HepG2 (cell line): ENCODE measurements around the gene ZNF385B. TPM values are rescaled to one million over a fixed set of nuclear protein-coding genes. Genes with fewer than 3 reads are reported as not detected.
A peak's percentile ranks its signal among the peaks of the same experiment; 100 is the strongest.

ENCODE experiments used
- ARID2 ChIP-seq: sonication (generic); formaldehyde crosslinking; IDR thresholded peaks from 2 replicates; pipeline ENCODE4 v1.8.1; 2022; ENCODE audit warnings: mild to moderate bottlenecking, missing genetic modification reagents, borderline replicate concordance
- EZH2 ChIP-seq: conservative IDR thresholded peaks from 2 replicates; pipeline ENCODE4 v1.6.1; 2012; ENCODE audit warnings: mild to moderate bottlenecking, low read depth, low read length, moderate library complexity
- IKZF1 ChIP-seq: fragments of 450-650 bp; IDR thresholded peaks from 2 replicates; pipeline ENCODE4 v1.7.1; 2016
- IRF2 ChIP-seq: IDR thresholded peaks from 2 replicates; pipeline ENCODE4 v1.6.1; 2018; ENCODE audit warnings: missing genetic modification reagents, missing compliant biosample characterization
- KDM1A ChIP-seq: IDR thresholded peaks from 2 replicates; pipeline ENCODE4 v1.6.1; 2016; ENCODE audit warnings: missing compliant biosample characterization
- KLF11 ChIP-seq: IDR thresholded peaks from 2 replicates; pipeline ENCODE4 v1.6.1; 2016; ENCODE audit warnings: missing compliant biosample characterization
- MTF2 ChIP-seq: sonication (generic); formaldehyde crosslinking; IDR thresholded peaks from 2 replicates; pipeline ENCODE4 v1.5.0; 2020; ENCODE audit warnings: missing genetic modification reagents, borderline replicate concordance
- TCF12 ChIP-seq, 2 experiments: fragments of 450-650 bp in 1 of 2; sonication (generic) in 1 of 2; formaldehyde crosslinking in 1 of 2; IDR thresholded peaks; 2 replicates each; pipeline versions ENCODE4 v1.6.1 to v1.8.0; 2017 to 2022; ENCODE audit warnings: antibody characterized with exemption in 1 of 2, mild to moderate bottlenecking in 1 of 2, missing genetic modification reagents in 1 of 2, moderate library complexity in 1 of 2
- THAP11 ChIP-seq: IDR thresholded peaks from 2 replicates; pipeline ENCODE4 v1.6.1; 2016; ENCODE audit warnings: missing biosample characterization, missing genetic modification reagents
- U2AF1 ChIP-seq: fragments of 200-400 bp; formaldehyde crosslinking; optimal IDR thresholded peaks from 2 replicates; pipeline ENCODE3; 2017; ENCODE audit warnings: mild to moderate bottlenecking, low read depth, low read length
- ZNF572 ChIP-seq: sonication (generic); formaldehyde crosslinking; IDR thresholded peaks from 2 replicates; pipeline ENCODE4 v1.5.1; 2020; ENCODE audit warnings: mild to moderate bottlenecking, missing genetic modification reagents
- ZNF614 ChIP-seq: IDR thresholded peaks from 2 replicates; pipeline ENCODE4 v1.6.1; 2018; ENCODE audit warnings: missing biosample characterization, missing genetic modification reagents, inconsistent platforms, borderline replicate concordance
- ZNF839 ChIP-seq: sonication (generic); formaldehyde crosslinking; IDR thresholded peaks from 2 replicates; pipeline ENCODE4 v1.4.0; 2020; ENCODE audit warnings: missing genetic modification reagents, mild to moderate bottlenecking, borderline replicate concordance
- polyA plus RNA-seq, 8 experiments: library from polyadenylated mRNA; depleted of rRNA in 3 of 8; stranded (reverse) in 7 of 8; unstranded in 1 of 8; fragments of >200 nt; fragmentation: Illumina TruSeq in 4 of 8; extraction: Trizol in 4 of 8; gene quantifications; 2 replicates each; pipeline versions ENCODE4 v1.2.1 to v1.2.3, GENCODE V29; 2011 to 2016; ENCODE audit warnings: low read depth in 4 of 8, missing spikeins in 1 of 8, mixed read lengths in 1 of 8; ENCODE audit not compliant: insufficient read depth in 1 of 8
- total RNA-seq, 5 experiments: library from RNA; depleted of rRNA; stranded (reverse); fragments of >200 nt; fragmentation: Illumina TruSeq; extraction: Trizol; gene quantifications; 2 replicates each; pipeline ENCODE4 v1.2.3, GENCODE V29; 2016; ENCODE audit warnings: low read depth in 1 of 5
- TF ChIP-seq, protein P1 (sequence below): sonication (generic); formaldehyde crosslinking; IDR thresholded peaks from 2 replicates; pipeline ENCODE4 v1.5.1; 2020; ENCODE audit warnings: mild to moderate bottlenecking, missing genetic modification reagents, borderline replicate concordance
- TF ChIP-seq, protein P2 (sequence below): sonication (generic); formaldehyde crosslinking; IDR thresholded peaks from 2 replicates; pipeline ENCODE4 v1.8.1; 2023; ENCODE audit warnings: mild to moderate bottlenecking, inconsistent platforms, moderate library complexity, missing genetic modification reagents, borderline replicate concordance
- TF ChIP-seq, protein P3 (sequence below): sonication (generic); formaldehyde crosslinking; IDR thresholded peaks from 2 replicates; pipeline ENCODE4 v1.9.0; 2021; ENCODE audit warnings: missing genetic modification reagents, mild to moderate bottlenecking, borderline replicate concordance
- TF ChIP-seq, protein P4 (sequence below): sonication (generic); formaldehyde crosslinking; conservative IDR thresholded peaks from 2 replicates; pipeline ENCODE4 v1.4.0; 2020; ENCODE audit warnings: missing genetic modification reagents
- TF ChIP-seq, protein P5 (sequence below): sonication (generic); formaldehyde crosslinking; IDR thresholded peaks from 2 replicates; pipeline ENCODE4 v1.4.0; 2020; ENCODE audit warnings: mild to moderate bottlenecking, missing genetic modification reagents

ZNF385B gene
- total and polyA plus RNA-seq, 2 of the 13 experiments (the other 11 are each of a cell fraction or from before 2014, with no cell fraction given) = 3.3 to 6.7 TPM

DNA sequence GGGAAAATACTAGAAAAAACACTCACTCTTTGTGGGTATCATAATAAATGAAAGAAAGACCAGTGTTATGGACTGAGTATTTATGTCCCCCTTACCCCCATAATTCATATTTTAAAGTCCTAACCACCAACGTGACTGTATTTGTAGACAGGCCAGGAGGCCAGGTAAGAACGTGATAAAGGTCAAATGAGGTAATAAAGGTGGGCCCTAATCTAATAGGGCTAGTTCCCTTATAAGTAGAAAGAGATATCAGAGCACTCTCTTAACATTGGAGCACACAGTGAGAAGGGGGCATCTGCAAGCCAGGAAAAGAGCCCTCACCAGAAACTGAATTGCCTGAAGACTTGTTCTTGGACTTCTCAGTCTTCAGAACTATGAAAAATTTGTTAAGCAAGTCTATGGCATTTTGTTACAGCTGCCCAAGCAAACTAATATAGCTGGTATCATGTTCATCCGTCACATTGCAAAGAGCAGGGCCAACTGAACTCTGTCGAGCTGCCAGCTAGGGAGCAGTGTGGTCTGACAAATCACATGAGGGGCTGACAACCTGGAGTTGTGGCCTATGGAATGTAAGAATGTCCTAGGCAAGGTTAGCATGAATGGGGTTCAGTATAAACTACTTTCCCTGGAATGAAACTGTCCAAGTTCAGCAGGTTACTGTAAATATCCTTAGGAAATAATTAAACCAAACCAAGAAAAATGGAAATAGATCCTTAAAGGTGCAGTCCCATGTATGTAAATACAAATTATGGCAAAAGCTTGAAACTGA, 280.9 kb downstream of the ZNF385B start (continued):
- TF ChIP-seq, protein P1, sequence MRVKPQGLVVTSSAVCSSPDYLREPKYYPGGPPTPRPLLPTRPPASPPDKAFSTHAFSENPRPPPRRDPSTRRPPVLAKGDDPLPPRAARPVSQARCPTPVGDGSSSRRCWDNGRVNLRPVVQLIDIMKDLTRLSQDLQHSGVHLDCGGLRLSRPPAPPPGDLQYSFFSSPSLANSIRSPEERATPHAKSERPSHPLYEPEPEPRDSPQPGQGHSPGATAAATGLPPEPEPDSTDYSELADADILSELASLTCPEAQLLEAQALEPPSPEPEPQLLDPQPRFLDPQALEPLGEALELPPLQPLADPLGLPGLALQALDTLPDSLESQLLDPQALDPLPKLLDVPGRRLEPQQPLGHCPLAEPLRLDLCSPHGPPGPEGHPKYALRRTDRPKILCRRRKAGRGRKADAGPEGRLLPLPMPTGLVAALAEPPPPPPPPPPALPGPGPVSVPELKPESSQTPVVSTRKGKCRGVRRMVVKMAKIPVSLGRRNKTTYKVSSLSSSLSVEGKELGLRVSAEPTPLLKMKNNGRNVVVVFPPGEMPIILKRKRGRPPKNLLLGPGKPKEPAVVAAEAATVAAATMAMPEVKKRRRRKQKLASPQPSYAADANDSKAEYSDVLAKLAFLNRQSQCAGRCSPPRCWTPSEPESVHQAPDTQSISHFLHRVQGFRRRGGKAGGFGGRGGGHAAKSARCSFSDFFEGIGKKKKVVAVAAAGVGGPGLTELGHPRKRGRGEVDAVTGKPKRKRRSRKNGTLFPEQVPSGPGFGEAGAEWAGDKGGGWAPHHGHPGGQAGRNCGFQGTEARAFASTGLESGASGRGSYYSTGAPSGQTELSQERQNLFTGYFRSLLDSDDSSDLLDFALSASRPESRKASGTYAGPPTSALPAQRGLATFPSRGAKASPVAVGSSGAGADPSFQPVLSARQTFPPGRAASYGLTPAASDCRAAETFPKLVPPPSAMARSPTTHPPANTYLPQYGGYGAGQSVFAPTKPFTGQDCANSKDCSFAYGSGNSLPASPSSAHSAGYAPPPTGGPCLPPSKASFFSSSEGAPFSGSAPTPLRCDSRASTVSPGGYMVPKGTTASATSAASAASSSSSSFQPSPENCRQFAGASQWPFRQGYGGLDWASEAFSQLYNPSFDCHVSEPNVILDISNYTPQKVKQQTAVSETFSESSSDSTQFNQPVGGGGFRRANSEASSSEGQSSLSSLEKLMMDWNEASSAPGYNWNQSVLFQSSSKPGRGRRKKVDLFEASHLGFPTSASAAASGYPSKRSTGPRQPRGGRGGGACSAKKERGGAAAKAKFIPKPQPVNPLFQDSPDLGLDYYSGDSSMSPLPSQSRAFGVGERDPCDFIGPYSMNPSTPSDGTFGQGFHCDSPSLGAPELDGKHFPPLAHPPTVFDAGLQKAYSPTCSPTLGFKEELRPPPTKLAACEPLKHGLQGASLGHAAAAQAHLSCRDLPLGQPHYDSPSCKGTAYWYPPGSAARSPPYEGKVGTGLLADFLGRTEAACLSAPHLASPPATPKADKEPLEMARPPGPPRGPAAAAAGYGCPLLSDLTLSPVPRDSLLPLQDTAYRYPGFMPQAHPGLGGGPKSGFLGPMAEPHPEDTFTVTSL (CRISPR knock-in tag) = peak; percentile 52; the same call in 1 of the 2 replicates
- TF ChIP-seq THAP11 (CRISPR knock-in tag) = 0 out of 2 replicates have a peak, but pooled peaks have one; percentile 18
- TF ChIP-seq TCF12 (IDR thresholded peaks at IDR 0.05) = no peak
- TF ChIP-seq TCF12 (CRISPR knock-in tag; IDR thresholded peaks at IDR 0.05) = no peak
- TF ChIP-seq, protein P2, sequence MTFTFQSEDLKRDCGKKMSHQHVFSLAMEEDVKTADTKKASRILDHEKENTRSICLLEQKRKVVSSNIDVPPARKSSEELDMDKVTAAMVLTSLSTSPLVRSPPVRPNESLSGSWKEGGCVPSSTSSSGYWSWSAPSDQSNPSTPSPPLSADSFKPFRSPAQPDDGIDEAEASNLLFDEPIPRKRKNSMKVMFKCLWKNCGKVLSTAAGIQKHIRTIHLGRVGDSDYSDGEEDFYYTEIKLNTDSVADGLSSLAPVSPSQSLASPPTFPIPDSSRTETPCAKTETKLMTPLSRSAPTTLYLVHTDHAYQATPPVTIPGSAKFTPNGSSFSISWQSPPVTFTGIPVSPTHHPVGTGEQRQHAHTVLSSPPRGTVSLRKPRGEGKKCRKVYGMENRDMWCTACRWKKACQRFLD (CRISPR knock-in tag) = no peak; the same call in 1 of the 2 replicates
- TF ChIP-seq KLF11 = 0 out of 2 replicates have a peak, but pooled peaks have one; percentile 18
- no peak for TF ChIP-seq EZH2
- TF ChIP-seq, protein P3, sequence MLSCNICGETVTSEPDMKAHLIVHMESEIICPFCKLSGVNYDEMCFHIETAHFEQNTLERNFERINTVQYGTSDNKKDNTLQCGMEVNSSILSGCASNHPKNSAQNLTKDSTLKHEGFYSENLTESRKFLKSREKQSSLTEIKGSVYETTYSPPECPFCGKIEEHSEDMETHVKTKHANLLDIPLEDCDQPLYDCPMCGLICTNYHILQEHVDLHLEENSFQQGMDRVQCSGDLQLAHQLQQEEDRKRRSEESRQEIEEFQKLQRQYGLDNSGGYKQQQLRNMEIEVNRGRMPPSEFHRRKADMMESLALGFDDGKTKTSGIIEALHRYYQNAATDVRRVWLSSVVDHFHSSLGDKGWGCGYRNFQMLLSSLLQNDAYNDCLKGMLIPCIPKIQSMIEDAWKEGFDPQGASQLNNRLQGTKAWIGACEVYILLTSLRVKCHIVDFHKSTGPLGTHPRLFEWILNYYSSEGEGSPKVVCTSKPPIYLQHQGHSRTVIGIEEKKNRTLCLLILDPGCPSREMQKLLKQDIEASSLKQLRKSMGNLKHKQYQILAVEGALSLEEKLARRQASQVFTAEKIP = no peak
- no peak for TF ChIP-seq MTF2 (CRISPR knock-in tag)
- TF ChIP-seq ARID2 (CRISPR knock-in tag) = no peak
- TF ChIP-seq IRF2 (CRISPR knock-in tag) = 0 out of 2 replicates have a peak, but pooled peaks have one; percentile 54
- TF ChIP-seq, protein P4, sequence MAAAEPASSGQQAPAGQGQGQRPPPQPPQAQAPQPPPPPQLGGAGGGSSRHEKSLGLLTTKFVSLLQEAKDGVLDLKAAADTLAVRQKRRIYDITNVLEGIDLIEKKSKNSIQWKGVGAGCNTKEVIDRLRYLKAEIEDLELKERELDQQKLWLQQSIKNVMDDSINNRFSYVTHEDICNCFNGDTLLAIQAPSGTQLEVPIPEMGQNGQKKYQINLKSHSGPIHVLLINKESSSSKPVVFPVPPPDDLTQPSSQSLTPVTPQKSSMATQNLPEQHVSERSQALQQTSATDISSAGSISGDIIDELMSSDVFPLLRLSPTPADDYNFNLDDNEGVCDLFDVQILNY (CRISPR knock-in tag) = no peak
- TF ChIP-seq, protein P5, sequence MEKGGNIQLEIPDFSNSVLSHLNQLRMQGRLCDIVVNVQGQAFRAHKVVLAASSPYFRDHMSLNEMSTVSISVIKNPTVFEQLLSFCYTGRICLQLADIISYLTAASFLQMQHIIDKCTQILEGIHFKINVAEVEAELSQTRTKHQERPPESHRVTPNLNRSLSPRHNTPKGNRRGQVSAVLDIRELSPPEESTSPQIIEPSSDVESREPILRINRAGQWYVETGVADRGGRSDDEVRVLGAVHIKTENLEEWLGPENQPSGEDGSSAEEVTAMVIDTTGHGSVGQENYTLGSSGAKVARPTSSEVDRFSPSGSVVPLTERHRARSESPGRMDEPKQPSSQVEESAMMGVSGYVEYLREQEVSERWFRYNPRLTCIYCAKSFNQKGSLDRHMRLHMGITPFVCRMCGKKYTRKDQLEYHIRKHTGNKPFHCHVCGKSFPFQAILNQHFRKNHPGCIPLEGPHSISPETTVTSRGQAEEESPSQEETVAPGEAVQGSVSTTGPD = no peak
- no peak for TF ChIP-seq ZNF572 (CRISPR knock-in tag)
- no peak for TF ChIP-seq KDM1A (CRISPR knock-in tag)
- peak; percentile 37; the same call in 1 of the 2 replicates for TF ChIP-seq ZNF614 (CRISPR knock-in tag)
- no peak for TF ChIP-seq ZNF839 (CRISPR knock-in tag)
- no peak for TF ChIP-seq IKZF1
- no peak for TF ChIP-seq U2AF1
